ENCODE results near the gene ADRM1. TPM values are rescaled to one million over a fixed set of nuclear protein-coding genes. Genes with fewer than 3 reads are reported as not detected.

The ADRM1 gene
- polyA plus RNA-seq, 4 donors, result 44.5 to 93.4 (median 88.3) TPM

- WGBS, 3 donors, result 89 to 93% (median 92%) methylated on average over 36 to 55 of the region's 55 CpGs
- FAIRE-seq, result no peak
- no peaks in the 10 kb centered on the region for H3K4me1 ChIP-seq (ENCODE audit: control insufficient read depth in 3 of 3, insufficient read depth in 2 of 3, low read depth in 1 of 3, low read length in 2 of 3)
- DNase-seq, result no peak
- H3K36me3 ChIP-seq (ENCODE audit: control insufficient read depth in 3 of 3, insufficient read depth in 2 of 3, low read depth in 1 of 3, low read length in 3 of 3), result peaks cover 2 to 88% (median 6%) of the 10 kb centered on the region in 3 donors
- H3K27ac ChIP-seq (ENCODE audit: low read depth in 1 of 3, low read length in 2 of 3), result no peak overlapping the region
- H3K27me3 ChIP-seq (ENCODE audit: control insufficient read depth in 3 of 3, insufficient read depth in 3 of 3, low read length in 3 of 3), result no peaks in the 10 kb centered on the region
- H3K9me3 ChIP-seq (ENCODE audit: control insufficient read depth in 2 of 2, insufficient read depth in 1 of 2, low read depth in 1 of 2, low read length in 1 of 2), result no peaks in the 10 kb centered on the region
- no peak overlapping the region for H3K4me3 ChIP-seq (ENCODE audit: low read depth in 1 of 3, low read length in 3 of 3)
Observed at GRCh38 chr20:62313460-62314338, 10.9 kb downstream of the ADRM1 start.

DNA sequence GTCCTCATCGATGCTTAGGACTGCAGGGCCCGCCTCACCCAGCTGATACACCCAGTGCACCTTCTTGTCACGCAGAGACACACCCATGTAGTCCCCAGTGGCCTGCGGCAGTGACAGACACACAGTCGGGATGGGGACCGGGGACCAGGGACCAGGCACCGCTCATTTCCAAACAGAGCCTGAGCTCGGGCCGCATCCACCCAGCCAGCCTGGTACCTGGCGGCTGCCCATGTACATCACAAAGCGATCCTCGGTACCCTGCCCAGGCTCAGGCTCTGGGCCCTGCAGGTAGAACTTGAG lies 11.5 kb downstream of the ADRM1 start:
- no peak for FAIRE-seq

GRCh38 chr20:62314711-62315302 lies 12.0 kb downstream of the ADRM1 start:
- Histone ChIP-seq H3K4me3 (ENCODE audit: low read depth in 1 of 3, low read length in 3 of 3) (no peak overlapping the region), H3K27me3 (ENCODE audit: control insufficient read depth in 3 of 3, insufficient read depth in 3 of 3, low read length in 3 of 3) (no peaks in the 10 kb centered on the region), H3K4me1 (ENCODE audit: control insufficient read depth in 3 of 3, insufficient read depth in 2 of 3, low read depth in 1 of 3, low read length in 2 of 3) (no peaks in the 10 kb centered on the region), H3K36me3 (ENCODE audit: control insufficient read depth in 3 of 3, insufficient read depth in 2 of 3, low read depth in 1 of 3, low read length in 3 of 3) (peaks cover 0 to 90% (median 6%) of the 10 kb centered on the region in 3 donors), H3K27ac (ENCODE audit: low read depth in 1 of 3, low read length in 2 of 3) (no peak overlapping the region), H3K9me3 (ENCODE audit: control insufficient read depth in 2 of 2, insufficient read depth in 1 of 2, low read depth in 1 of 2, low read length in 1 of 2) (no peaks in the 10 kb centered on the region)
- WGBS, 3 donors, result 81 to 89% (median 81%) methylated on average over 20 to 25 of the region's 25 CpGs
- no peak for FAIRE-seq
- DNase-seq, result no peak

More for the DNA sequence above, 11.5 kb downstream of the ADRM1 start:
- no peak overlapping the region for H3K27ac ChIP-seq (ENCODE audit: low read depth in 1 of 3, low read length in 2 of 3)
- no peaks in the 10 kb centered on the region for H3K9me3 ChIP-seq (ENCODE audit: control insufficient read depth in 2 of 2, insufficient read depth in 1 of 2, low read depth in 1 of 2, low read length in 1 of 2)
- no peaks in the 10 kb centered on the region for H3K4me1 ChIP-seq (ENCODE audit: control insufficient read depth in 3 of 3, insufficient read depth in 2 of 3, low read depth in 1 of 3, low read length in 2 of 3)
- no peaks in the 10 kb centered on the region for H3K27me3 ChIP-seq (ENCODE audit: control insufficient read depth in 3 of 3, insufficient read depth in 3 of 3, low read length in 3 of 3)
- H3K4me3 ChIP-seq (ENCODE audit: low read depth in 1 of 3, low read length in 3 of 3), result no peak overlapping the region
- H3K36me3 ChIP-seq (ENCODE audit: control insufficient read depth in 3 of 3, insufficient read depth in 2 of 3, low read depth in 1 of 3, low read length in 3 of 3), result peaks cover 0 to 89% (median 6%) of the 10 kb centered on the region in 3 donors
- DNase-seq, result no peak
- WGBS, 3 donors, result 78 to 91% (median 83%) methylated on average over 9 to 12 of the region's 12 CpGs

GRCh38 chr20:62315773-62316172 lies 13.0 kb downstream of the ADRM1 start:
- DNase-seq (no peak), FAIRE-seq (no peak)
- H3K4me3 ChIP-seq (ENCODE audit: low read depth in 1 of 3, low read length in 3 of 3), result no peak overlapping the region
- H3K27ac ChIP-seq (ENCODE audit: low read depth in 1 of 3, low read length in 2 of 3), result no peak overlapping the region
- no peaks in the 10 kb centered on the region for H3K27me3 ChIP-seq (ENCODE audit: control insufficient read depth in 3 of 3, insufficient read depth in 3 of 3, low read length in 3 of 3)
- no peaks in the 10 kb centered on the region for H3K9me3 ChIP-seq (ENCODE audit: control insufficient read depth in 2 of 2, insufficient read depth in 1 of 2, low read depth in 1 of 2, low read length in 1 of 2)
- 89 to 96% (median 91%) methylated on average over 12 of the region's 12 CpGs for WGBS, 3 donors
- H3K4me1 ChIP-seq (ENCODE audit: control insufficient read depth in 3 of 3, insufficient read depth in 2 of 3, low read depth in 1 of 3, low read length in 2 of 3), result no peaks in the 10 kb centered on the region
- H3K36me3 ChIP-seq (ENCODE audit: control insufficient read depth in 3 of 3, insufficient read depth in 2 of 3, low read depth in 1 of 3, low read length in 3 of 3), result peaks cover 0 to 86% (median 6%) of the 10 kb centered on the region in 3 donors

- Histone ChIP-seq H3K4me3 (ENCODE audit: low read depth in 1 of 3, low read length in 3 of 3) (no peak overlapping the region), H3K27ac (ENCODE audit: low read depth in 1 of 3, low read length in 2 of 3) (no peak overlapping the region), H3K36me3 (ENCODE audit: control insufficient read depth in 3 of 3, insufficient read depth in 2 of 3, low read depth in 1 of 3, low read length in 3 of 3) (peaks cover 0 to 80% (median 2%) of the 10 kb centered on the region in 3 donors), H3K4me1 (ENCODE audit: control insufficient read depth in 3 of 3, insufficient read depth in 2 of 3, low read depth in 1 of 3, low read length in 2 of 3) (no peaks in the 10 kb centered on the region), H3K9me3 (ENCODE audit: control insufficient read depth in 2 of 2, insufficient read depth in 1 of 2, low read depth in 1 of 2, low read length in 1 of 2) (no peaks in the 10 kb centered on the region), H3K27me3 (ENCODE audit: control insufficient read depth in 3 of 3, insufficient read depth in 3 of 3, low read length in 3 of 3) (no peaks in the 10 kb centered on the region)
- FAIRE-seq (no peak), DNase-seq (no peak)
- whole genome bisulfite sequencing, 3 donors, result 84 to 89% (median 89%) methylated on average over 38 to 40 of the region's 40 CpGs
Observed at GRCh38 chr20:62316331-62317166, 13.8 kb downstream of the ADRM1 start.

DNA sequence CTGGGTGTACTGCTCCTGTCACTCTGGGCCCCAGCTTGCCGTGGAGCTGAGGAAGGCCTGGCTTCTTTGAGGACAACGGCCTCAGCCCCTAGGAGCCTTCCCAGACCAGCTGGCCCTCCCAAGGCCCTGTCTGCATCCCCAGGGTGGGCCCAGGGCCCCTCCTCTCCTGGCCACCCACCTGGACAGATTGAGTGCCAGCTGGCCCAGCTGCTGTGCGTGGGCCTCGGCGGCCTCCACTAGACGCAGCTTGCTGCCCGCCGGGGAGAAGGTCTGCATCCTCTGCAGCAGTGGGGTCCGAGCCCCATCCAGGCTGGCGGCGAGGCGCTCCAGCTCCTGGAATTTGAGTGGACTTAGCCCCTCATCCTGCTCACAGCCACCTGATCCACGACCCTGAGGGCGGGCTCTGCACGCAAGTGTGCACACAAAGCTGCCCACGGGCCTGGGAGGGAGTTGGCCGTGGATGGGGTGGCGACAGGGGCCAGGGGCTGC lies 14.4 kb downstream of the ADRM1 start:
- H3K9me3 ChIP-seq (ENCODE audit: control insufficient read depth in 2 of 2, insufficient read depth in 1 of 2, low read depth in 1 of 2, low read length in 1 of 2), result no peaks in the 10 kb centered on the region
- no peak overlapping the region for H3K27ac ChIP-seq (ENCODE audit: low read depth in 1 of 3, low read length in 2 of 3)
- FAIRE-seq, result no peak
- WGBS, 3 donors, result 84 to 86% (median 85%) methylated on average over 18 of the region's 18 CpGs
- H3K4me1 ChIP-seq (ENCODE audit: control insufficient read depth in 3 of 3, insufficient read depth in 2 of 3, low read depth in 1 of 3, low read length in 2 of 3), result no peaks in the 10 kb centered on the region
- no peaks in the 10 kb centered on the region for H3K27me3 ChIP-seq (ENCODE audit: control insufficient read depth in 3 of 3, insufficient read depth in 3 of 3, low read length in 3 of 3)
- DNase-seq, result no peak
- H3K36me3 ChIP-seq (ENCODE audit: control insufficient read depth in 3 of 3, insufficient read depth in 2 of 3, low read depth in 1 of 3, low read length in 3 of 3), result peaks cover 0 to 79% (median 2%) of the 10 kb centered on the region in 3 donors
- H3K4me3 ChIP-seq (ENCODE audit: low read depth in 1 of 3, low read length in 3 of 3), result no peak overlapping the region

- Histone ChIP-seq H3K4me3 (ENCODE audit: low read depth in 1 of 3, low read length in 3 of 3) (no peak overlapping the region), H3K4me1 (ENCODE audit: control insufficient read depth in 3 of 3, insufficient read depth in 2 of 3, low read depth in 1 of 3, low read length in 2 of 3) (no peaks in the 10 kb centered on the region), H3K27ac (ENCODE audit: low read depth in 1 of 3, low read length in 2 of 3) (no peak overlapping the region), H3K27me3 (ENCODE audit: control insufficient read depth in 3 of 3, insufficient read depth in 3 of 3, low read length in 3 of 3) (no peaks in the 10 kb centered on the region), H3K36me3 (ENCODE audit: control insufficient read depth in 3 of 3, insufficient read depth in 2 of 3, low read depth in 1 of 3, low read length in 3 of 3) (peaks cover 0 to 74% (median 2%) of the 10 kb centered on the region in 3 donors), H3K9me3 (ENCODE audit: control insufficient read depth in 2 of 2, insufficient read depth in 1 of 2, low read depth in 1 of 2, low read length in 1 of 2) (no peaks in the 10 kb centered on the region)
- 60 to 85% (median 61%) methylated on average over 32 to 36 of the region's 36 CpGs for WGBS, 3 donors
- DNase-seq (no peak), FAIRE-seq (no peak)
Observed at GRCh38 chr20:62318400-62319345, 15.9 kb downstream of the ADRM1 start.

Data from small intestine (tissue), 7 donors.